ENCODE results near the gene FSD2.

Gene FSD2

GRCh38 chr15:82793737-82794136, 12.1 kb downstream of the FSD2 start:
- TF ChIP-seq CTCF (IDR thresholded peaks at IDR 0.05; ENCODE audit: low read length, missing control alignments): no peak
- no peak for DNase-seq (ENCODE audit: low read depth)
- no peak overlapping the region for H3K4me3 ChIP-seq (replicated peaks; ENCODE audit: low read depth, low read length)

GRCh38 chr15:82792068-82792467, 13.8 kb downstream of the FSD2 start:
- no peak overlapping the region for H3K4me3 ChIP-seq (replicated peaks; ENCODE audit: low read depth, low read length)
- DNase-seq (ENCODE audit: low read depth): no peak
- no peak for TF ChIP-seq CTCF (IDR thresholded peaks at IDR 0.05; ENCODE audit: low read length, missing control alignments)

- H3K4me3 ChIP-seq (replicated peaks; ENCODE audit: low read depth, low read length): no peak overlapping the region
- no peak for TF ChIP-seq CTCF (IDR thresholded peaks at IDR 0.05; ENCODE audit: low read length, missing control alignments)
- DNase-seq (ENCODE audit: low read depth): no peak
These were observed 15.5 kb downstream of the FSD2 start for GRCh38 chr15:82790321-82790720.

- no peak for TF ChIP-seq CTCF (IDR thresholded peaks at IDR 0.05; ENCODE audit: low read length, missing control alignments)
- no peak overlapping the region for H3K4me3 ChIP-seq (replicated peaks; ENCODE audit: low read depth, low read length)
These were observed 16.4 kb downstream of the FSD2 start for GRCh38 chr15:82789491-82789890.

GRCh38 chr15:82788496-82788895, 17.4 kb downstream of the FSD2 start:
- H3K4me3 ChIP-seq (replicated peaks; ENCODE audit: low read depth, low read length): no peak overlapping the region
- no peak for TF ChIP-seq CTCF (IDR thresholded peaks at IDR 0.05; ENCODE audit: low read length, missing control alignments)
- DNase-seq (ENCODE audit: low read depth): no peak

More at GRCh38 chr15:82789491-82789890, 16.4 kb downstream of the FSD2 start:
- DNase-seq (ENCODE audit: low read depth): no peak

- H3K4me3 ChIP-seq (replicated peaks; ENCODE audit: low read depth, low read length): no peak overlapping the region
- TF ChIP-seq CTCF (IDR thresholded peaks at IDR 0.05; ENCODE audit: low read length, missing control alignments): no peak
- DNase-seq (ENCODE audit: low read depth): no peak
These were observed 24.5 kb downstream of the FSD2 start for GRCh38 chr15:82781349-82781748.

- no peak for DNase-seq (ENCODE audit: low read depth)
- no peak overlapping the region for H3K4me3 ChIP-seq (replicated peaks; ENCODE audit: low read depth, low read length)
- no peak for TF ChIP-seq CTCF (IDR thresholded peaks at IDR 0.05; ENCODE audit: low read length, missing control alignments)
These were observed 27.1 kb downstream of the FSD2 start for GRCh38 chr15:82778755-82779154.
